ENCODE results near the gene CEP70.

DNA sequence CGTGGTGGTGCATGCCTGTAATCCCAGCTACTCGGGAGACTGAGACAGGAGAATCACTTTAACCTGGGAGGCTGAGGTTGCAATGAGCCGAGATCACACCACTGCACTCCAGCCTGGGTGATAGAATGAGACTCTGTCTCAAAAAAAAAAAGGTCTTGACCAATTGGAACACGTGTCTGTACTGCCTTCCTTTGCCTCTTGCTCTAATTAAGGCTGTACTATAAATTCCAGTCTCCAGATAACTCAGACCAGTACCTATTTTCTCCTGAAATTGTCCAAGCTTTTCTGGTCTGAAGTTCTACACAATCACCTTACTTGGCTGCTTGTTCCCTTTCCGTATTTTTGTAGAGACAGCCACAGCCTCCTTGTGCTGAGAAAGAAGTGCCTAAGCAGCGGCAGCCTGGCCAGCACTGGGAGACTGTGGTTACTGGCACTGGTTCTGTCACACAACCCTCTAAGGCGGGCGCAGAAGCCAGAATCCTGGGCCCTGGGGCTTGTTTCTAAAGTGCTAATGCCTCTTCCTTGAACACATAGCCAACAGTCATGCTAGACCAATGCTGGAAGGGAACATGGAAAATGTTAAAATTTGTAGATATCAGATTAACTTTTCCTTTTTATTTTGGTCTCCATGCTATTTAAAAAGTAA, 6.2 kb upstream of the CEP70 start:
- TF ChIP-seq, protein P1, sequence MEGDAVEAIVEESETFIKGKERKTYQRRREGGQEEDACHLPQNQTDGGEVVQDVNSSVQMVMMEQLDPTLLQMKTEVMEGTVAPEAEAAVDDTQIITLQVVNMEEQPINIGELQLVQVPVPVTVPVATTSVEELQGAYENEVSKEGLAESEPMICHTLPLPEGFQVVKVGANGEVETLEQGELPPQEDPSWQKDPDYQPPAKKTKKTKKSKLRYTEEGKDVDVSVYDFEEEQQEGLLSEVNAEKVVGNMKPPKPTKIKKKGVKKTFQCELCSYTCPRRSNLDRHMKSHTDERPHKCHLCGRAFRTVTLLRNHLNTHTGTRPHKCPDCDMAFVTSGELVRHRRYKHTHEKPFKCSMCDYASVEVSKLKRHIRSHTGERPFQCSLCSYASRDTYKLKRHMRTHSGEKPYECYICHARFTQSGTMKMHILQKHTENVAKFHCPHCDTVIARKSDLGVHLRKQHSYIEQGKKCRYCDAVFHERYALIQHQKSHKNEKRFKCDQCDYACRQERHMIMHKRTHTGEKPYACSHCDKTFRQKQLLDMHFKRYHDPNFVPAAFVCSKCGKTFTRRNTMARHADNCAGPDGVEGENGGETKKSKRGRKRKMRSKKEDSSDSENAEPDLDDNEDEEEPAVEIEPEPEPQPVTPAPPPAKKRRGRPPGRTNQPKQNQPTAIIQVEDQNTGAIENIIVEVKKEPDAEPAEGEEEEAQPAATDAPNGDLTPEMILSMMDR (IDR thresholded peaks at IDR 0.05), result no peak
- TF ChIP-seq POLR2A (IDR thresholded peaks at IDR 0.05; ENCODE audit: low read depth), result no peak
